Measurements from ENCODE around the gene VWA7.

GRCh38 chr6:31736768-31737314, 40.3 kb downstream of the VWA7 start:
- TF ChIP-seq POLR2A (IDR thresholded peaks at IDR 0.05) (no peak), CTCF (IDR thresholded peaks at IDR 0.05 in 8 of 11, conservative IDR thresholded peaks at IDR 0.05 in 3 of 11) (no peak), POLR2AphosphoS5 (IDR thresholded peaks at IDR 0.05) (no peak)

All from spleen (tissue), 7 donors.